AG10803 (cell line): ENCODE measurements around the gene MOGAT1.
A peak's percentile ranks its signal among the peaks of the same experiment; 100 is the strongest.

Experiments used
- DNase-seq: peaks from one replicate; pipeline ENCODE4 v3.0.0; 2010; ENCODE audit warnings: low read depth
- H3K4me3 ChIP-seq: 2 replicates; pipeline ENCODE4 v1.5.1; 2011; ENCODE audit warnings: mild to moderate bottlenecking, low read length, control low read depth
- TF ChIP-seq, protein P1 (sequence below): conservative IDR thresholded peaks from 2 replicates; pipeline ENCODE4 v1.5.1; 2011; ENCODE audit warnings: mild to moderate bottlenecking, low read length, control low read depth, inconsistent platforms

The MOGAT1 gene

DNA sequence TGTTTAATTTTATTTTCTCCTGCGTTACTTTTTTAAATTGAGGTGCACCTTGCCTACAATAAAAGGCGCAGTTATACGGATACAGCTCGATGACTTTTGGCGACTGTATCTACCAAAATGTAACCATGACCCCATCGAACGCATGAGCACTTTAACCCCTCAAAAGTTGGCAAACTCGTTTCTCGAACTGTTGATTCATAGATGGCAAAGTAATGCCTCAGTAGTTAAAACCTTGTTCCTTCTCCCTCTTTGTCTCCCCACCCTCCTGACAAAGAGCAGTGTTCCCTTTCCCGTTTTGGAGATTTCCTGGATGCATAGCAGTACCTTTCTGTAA lies 577 bp downstream of the MOGAT1 start:
- TF ChIP-seq, protein P1, sequence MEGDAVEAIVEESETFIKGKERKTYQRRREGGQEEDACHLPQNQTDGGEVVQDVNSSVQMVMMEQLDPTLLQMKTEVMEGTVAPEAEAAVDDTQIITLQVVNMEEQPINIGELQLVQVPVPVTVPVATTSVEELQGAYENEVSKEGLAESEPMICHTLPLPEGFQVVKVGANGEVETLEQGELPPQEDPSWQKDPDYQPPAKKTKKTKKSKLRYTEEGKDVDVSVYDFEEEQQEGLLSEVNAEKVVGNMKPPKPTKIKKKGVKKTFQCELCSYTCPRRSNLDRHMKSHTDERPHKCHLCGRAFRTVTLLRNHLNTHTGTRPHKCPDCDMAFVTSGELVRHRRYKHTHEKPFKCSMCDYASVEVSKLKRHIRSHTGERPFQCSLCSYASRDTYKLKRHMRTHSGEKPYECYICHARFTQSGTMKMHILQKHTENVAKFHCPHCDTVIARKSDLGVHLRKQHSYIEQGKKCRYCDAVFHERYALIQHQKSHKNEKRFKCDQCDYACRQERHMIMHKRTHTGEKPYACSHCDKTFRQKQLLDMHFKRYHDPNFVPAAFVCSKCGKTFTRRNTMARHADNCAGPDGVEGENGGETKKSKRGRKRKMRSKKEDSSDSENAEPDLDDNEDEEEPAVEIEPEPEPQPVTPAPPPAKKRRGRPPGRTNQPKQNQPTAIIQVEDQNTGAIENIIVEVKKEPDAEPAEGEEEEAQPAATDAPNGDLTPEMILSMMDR, result no peak
- peak overlapping the region; percentile 47 for H3K4me3 ChIP-seq

DNA sequence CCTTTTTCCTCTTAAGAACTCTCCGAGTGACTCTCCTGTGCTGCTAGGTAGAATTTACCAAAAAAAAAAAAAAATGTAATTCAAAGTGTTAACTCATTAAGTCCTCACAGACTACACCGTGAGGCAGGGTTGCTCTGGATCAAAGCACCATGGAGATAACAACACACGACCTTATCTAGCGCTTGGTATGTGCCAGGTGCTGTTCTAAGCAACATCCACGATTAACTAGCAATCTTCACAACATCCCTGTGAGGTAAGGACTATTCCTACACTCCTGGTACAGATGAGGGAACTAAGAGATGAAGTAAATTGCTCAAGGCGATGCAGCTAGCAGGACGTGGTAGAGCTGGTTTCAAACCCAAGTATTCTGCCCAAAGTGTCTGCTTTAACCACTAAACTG lies 1.8 kb downstream of the MOGAT1 start:
- no peak for DNase-seq
- H3K4me3 ChIP-seq, result no peak overlapping the region
- TF ChIP-seq, protein P1, result no peak

More for the DNA sequence above, 577 bp downstream of the MOGAT1 start:
- no peak for DNase-seq

DNA sequence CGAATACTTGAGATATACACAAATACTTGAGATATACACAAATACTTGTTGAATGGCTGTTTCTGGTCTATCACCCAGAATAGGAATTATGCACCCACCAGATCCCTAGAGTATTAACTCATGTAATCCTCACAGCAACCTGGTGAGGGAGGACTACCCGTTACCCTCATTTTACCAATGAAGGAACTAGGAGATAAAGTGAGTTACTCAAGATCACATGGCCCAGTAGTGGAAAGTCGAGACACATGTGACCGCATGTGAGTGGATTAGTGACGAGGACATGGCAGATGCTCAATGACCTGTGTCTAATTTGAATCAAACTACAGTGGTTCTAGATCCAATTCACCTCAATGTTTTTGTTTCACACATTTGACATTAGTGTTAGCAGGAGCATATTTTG lies 2.4 kb downstream of the MOGAT1 start:
- no peak for DNase-seq

DNA sequence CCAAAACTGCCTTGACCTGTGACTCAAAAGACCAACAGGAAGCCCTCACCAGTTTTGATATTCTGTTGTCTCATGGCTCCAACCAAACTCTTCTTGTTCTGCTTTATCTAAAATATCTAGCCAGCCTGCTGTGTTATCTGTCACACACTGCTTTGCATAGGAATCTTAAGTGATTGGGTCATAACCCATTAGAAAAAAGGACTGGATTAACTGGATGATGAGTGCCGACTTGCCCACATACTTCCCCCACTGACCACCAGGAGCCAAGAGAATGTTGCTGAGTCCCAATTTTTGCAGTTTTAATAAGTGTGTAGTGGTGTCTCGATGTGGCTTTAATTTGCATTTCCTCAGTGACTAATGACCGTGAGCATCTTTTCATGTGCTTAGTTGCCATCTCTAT lies 6.5 kb downstream of the MOGAT1 start:
- H3K4me3 ChIP-seq, result no peak overlapping the region
- DNase-seq, result no peak
- TF ChIP-seq, protein P1, result no peak

More for the DNA sequence above, 2.4 kb downstream of the MOGAT1 start:
- H3K4me3 ChIP-seq, result no peak overlapping the region
- TF ChIP-seq, protein P1, result no peak

DNA sequence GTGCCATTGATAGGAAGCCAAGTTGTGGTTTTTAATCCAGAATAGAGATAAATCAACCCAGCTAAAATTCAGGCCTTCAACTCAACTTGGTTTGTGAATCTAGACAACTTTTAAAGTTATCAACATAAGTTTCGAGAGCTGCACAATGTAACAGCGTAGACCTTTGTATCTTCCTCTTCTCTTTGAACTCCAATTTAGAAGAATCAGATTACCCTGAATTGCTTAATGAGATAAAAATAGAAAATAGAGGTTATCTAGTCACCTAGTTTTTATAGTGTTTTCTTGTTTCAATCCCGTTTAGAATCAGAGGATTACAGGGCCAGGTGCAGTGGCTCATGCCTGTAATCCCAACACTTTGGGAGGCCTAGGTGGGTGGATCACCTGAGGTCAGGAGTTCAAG lies 12.3 kb downstream of the MOGAT1 start:
- no peak for DNase-seq
- TF ChIP-seq, protein P1, result no peak
- no peak overlapping the region for H3K4me3 ChIP-seq

DNA sequence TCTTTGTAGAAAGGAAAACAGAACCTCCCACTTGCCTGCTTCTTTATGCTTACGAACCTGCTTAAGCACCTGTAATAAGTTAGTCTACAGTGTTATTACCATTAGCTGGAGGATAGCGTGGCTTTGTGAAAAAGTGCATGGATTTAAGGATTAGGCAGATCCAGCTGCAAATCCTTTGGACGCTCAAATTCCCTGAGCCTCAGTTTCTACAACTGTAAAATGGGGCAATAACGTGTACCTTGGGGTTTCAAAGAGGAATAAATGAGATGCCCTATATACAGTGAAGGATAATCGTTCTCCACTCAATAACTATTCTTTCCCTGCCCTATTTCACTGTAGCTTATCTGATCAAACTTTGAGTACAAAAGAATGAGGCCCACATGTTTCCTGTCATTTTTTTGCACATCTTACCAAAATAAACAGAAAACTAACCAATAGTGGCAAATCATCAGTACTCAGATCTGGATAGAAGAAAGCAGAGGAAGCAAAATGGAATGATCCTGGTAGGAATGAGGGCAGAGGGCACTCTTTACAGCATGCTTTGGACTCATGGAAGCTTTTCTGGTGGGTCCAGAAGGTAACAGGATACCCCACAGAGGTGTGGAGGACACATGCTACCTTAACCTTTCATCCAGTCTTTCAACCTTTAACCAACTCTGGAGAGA lies 14.8 kb downstream of the MOGAT1 start:
- no peak overlapping the region for H3K4me3 ChIP-seq
- TF ChIP-seq, protein P1, result no peak
- no peak for DNase-seq

DNA sequence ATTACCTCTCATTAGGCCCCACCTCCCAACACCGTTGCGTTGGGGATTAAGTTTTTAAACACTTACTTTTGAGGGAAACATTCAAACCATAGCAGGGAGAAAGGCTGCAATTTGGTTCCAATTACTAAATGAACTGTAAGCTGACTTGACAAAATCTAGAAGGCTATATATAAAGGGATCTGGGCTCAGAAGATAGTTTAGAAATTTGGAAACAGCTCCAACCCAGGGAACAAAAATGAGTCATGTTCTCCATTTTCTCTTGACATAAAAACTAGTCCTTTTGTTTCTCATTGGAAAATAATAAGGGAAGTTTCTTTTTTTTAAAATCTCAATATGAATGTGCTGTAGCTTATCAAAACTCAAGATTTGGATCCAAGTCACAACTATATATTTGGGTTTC lies 17.5 kb downstream of the MOGAT1 start:
- H3K4me3 ChIP-seq, result no peak overlapping the region
- DNase-seq, result peak; percentile 29
- TF ChIP-seq, protein P1, result no peak
